GM18502 (cell line): Measurements from ENCODE around the gene TNS2.

Experiments
- ATAC-seq: cut with Tn5 transposase; IDR thresholded peaks from one replicate; pipeline ENCODE4 v1.9.1; 2021; ENCODE audit warnings: mild to moderate bottlenecking; ENCODE audit not compliant: unreplicated experiment, poor library complexity

The TNS2 gene

DNA sequence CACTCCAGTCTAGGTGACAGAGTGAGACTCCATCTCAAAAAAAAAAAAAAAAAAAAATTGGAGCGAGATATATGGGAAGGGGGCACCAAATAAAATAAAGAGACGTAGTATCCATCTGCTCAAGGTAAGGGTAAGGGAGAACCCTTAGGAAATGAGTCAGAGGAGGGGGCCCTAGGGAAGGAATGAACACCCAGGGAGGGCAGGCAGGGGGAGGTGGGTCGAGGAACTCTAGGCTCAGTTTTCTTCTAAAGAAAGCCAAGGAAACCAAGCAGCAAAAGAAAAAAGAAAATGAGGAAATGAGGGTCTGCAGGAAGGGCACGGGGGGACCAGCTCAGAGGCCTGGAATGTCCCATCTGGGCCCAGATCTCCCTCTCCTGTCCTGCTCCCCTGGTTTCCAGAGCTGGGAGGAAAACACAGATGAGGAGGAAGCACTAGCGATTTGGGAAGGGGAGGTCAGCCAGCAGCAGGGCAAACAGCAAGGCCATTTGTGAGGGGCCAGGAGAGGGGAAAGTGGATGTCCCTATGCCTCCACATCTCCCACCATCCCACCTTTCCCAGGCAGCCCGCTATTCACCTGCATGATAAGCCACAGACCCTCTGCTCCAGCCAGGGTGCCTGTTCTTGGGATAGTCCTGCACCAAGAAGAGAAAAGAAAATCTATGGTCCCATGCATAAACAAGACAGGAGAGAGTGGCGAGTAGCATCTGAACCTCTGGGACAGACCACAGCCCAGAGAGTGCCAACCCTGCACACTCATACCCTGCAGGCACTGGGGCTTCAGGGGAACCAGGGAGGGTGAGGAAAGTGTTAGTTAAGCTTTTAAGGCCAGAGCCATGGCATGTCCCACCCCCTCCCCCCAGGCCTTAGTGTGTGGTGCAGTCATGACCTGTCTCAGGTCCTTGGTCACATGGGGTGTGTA is 17.5 kb downstream of the TNS2 start:
- ATAC-seq = no peak

DNA sequence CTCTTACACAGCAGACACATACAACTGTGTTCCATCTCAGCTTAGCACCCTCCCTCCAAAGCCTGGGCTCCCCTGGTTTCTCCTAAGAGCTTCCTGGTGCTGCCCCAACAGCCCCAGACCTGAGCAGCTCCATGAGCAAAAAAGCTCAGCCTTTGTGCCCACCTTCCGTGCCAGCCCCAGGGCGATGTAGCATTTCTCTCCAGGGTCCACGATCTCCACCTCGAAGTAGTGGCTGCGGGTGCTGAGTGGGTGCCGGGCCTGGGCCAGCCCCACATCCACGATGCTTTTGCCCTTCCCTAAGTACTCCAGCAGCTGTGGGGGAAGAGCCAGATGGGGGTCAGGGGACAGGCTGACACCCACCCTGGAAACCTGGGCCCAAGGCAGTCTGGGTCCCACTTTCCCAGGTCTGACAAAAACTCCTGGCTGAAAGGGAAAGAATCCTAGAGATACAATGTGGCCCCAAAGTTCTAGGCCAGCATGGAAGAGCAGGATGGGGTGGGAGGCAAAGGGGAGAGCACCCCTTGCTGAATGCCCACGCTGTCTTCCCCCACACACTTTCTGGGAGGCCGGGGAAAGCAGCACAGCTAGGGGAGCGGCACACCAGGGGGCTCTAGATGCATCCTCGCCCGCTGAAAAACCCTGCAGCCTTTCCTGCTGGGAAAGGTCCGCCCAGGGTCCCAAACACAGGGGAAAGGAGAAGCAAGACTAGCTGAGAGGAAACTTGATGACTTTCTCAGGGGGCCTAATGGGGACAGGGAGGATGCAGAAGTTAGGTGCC is 18.3 kb downstream of the TNS2 start:
- no peak for ATAC-seq

- no peak for ATAC-seq
Measured at GRCh38 chr12:53068811-53069585, 19.1 kb downstream of the TNS2 start.

GRCh38 chr12:53069621-53070410 is 20.0 kb downstream of the TNS2 start:
- no peak for ATAC-seq

DNA sequence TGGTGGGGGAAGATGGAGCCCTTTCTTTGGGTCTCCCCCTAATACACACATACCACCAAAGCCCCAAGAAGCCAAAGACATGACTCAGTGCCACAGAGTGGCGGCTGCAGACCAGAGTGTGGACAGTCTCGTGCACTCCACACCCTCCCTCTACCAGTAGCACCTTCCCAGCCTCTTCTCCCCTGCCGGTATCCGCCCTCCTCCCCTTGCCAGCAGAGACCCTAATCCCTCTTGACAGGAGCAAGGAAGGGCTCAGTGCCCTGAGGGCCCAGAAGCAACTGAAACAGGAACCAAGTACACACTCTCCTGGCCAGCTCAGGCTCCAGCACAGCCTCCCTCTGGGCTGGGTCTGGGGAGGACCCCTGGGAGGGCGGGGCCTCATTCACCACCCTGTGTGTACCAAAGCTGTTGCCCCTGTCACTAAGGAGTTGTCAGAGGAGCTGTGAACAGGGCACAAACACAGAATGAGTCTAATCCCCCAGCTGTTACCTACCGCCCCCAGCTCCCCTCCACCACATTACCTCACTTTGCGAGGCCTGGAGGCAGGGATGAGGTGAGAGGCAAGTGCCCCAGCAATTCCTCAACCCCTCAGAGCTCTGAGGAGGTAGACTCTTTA is 21.1 kb downstream of the TNS2 start:
- ATAC-seq = no peak

GRCh38 chr12:53071591-53072551 is 22.0 kb downstream of the TNS2 start:
- ATAC-seq = no peak

DNA sequence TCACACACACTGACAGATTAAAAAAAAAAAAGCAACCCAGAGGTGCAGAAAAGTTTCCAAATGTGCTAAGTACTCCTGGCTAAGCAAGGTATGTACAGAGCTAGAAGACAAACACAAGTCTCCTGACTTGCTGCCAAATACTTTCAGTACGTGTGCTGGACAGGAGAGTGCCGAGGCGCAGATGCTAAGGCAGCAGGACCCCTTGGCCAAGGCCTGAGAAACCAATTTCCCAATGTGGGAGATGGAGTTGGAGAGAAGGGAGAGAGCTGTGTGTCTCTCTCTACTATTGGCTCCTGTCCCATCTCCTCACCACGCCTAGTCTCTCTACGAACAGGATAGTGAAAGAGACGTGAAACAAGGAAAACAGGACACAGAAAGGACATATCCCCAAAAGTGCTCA is 24.0 kb downstream of the TNS2 start:
- ATAC-seq = no peak

- no peak for ATAC-seq
Measured at GRCh38 chr12:53074283-53074998, 24.6 kb downstream of the TNS2 start.

DNA sequence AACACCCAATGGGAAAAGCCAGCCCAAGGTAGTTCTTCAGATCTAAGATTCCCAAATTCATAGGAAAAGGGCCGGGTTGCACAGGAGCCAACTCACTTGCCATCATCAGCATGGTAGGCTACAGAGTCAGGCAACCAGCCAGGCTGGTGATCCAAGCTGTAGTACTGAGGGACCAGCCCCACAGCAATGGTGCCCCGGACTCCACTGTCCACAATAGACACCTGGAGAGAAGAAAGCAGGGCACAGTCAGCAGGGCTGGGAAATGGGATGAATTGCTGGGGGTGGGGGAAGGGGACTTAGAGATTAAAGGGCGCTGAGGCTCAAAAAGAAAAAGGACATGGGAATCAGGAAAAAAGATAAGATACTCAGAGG is 25.1 kb downstream of the TNS2 start:
- ATAC-seq = no peak

DNA sequence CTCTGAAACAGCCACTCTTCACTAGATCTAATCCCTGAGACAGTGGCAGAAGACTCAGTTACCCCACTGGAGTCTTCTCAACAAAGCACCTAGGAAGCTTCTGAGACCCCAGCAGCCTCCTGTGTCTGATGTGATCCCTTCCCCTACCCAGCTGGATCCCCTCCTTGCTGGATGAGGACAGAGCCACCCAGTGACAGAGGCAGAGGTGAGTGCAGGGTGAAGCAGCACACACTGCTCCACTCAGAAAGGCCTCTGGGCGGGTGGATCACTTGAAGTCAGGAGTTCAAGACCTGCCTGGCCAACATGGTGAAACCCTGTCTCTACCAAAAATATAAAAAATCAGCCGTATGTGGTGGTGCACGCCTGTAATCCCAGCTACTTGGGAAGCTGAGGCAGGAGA is 26.6 kb downstream of the TNS2 start:
- no peak for ATAC-seq

GRCh38 chr12:53077030-53077429 is 27.2 kb downstream of the TNS2 start:
- no peak for ATAC-seq

GRCh38 chr12:53078425-53079225 is 28.8 kb downstream of the TNS2 start:
- peak; percentile 25 for ATAC-seq

DNA sequence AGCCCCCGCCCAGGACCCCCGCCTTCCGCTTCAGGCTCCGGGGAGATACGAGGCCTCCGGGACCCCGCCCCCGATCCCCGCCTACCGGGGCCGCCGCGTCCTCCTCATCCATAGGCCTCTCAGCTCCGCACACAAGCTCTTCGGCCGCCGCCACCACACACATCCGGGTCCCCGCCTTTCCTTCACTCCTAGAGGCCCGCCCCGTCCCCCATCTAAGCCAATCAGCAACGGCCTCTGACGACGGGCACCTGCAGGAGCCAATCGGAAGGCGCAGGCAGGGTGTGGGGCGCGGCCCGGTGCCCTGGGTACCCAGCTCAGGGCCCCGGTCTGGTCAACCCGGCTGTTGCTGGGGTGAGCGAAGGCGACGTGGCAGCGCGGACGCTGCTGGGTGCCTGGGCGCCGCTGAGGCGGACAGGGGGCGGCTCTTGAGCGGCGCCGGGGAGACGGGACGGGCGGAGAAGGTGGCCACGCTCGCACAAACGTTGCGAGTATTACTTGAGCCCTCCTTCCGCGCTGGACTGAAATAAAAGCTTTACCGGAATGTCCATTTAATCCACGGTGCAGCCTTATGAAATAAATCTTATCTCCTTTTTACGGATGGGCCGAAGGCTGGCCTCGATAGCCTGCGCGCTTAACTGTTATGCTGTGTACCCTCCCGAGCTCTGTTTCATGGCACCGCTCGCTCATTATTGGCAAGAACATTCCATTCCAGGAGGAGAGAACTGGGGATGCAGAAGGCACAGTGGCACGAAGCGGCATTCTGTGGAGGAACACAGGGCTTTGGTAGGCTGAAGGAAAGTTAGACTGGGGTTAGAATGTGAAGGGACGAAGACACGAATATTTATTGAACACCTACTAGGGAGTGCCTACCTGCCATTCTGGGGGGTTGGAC is 29.6 kb downstream of the TNS2 start, which contains the start of gene SPRYD3:
SPRYD3 (minus strand) TSS at position 165 of the 892 bp plus-strand sequence; CDS start at position 108, 57 bp downstream.
- peak; percentile 99 for ATAC-seq

- no peak for ATAC-seq
Measured at GRCh38 chr12:53082637-53083175, 32.8 kb downstream of the TNS2 start.

- no peak for ATAC-seq
Measured at GRCh38 chr12:53086361-53086760, 36.5 kb downstream of the TNS2 start.

DNA sequence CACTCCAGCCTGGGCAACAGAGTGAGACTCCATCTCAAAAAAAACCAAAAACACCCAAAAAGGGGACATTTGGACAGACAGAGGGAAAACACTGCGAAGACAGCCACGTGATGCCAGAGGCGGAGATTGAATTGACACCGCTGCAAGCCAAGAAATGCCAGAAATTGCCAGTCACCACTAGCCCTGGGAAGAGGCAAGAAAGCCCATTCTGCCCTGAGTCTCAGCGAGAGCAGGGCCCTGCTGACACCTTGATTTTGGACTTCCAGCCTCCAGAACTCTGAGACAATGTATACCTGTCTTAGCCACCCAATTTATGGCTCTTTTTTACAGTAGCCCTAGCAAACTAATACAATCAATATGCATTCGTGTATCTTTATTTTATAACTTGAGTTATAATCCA is 40.2 kb downstream of the TNS2 start:
- ATAC-seq = no peak
